ENCODE measurements around the gene SEMA5B.
A peak's percentile ranks its signal among the peaks of the same experiment; 100 is the strongest.

Gene SEMA5B

DNA sequence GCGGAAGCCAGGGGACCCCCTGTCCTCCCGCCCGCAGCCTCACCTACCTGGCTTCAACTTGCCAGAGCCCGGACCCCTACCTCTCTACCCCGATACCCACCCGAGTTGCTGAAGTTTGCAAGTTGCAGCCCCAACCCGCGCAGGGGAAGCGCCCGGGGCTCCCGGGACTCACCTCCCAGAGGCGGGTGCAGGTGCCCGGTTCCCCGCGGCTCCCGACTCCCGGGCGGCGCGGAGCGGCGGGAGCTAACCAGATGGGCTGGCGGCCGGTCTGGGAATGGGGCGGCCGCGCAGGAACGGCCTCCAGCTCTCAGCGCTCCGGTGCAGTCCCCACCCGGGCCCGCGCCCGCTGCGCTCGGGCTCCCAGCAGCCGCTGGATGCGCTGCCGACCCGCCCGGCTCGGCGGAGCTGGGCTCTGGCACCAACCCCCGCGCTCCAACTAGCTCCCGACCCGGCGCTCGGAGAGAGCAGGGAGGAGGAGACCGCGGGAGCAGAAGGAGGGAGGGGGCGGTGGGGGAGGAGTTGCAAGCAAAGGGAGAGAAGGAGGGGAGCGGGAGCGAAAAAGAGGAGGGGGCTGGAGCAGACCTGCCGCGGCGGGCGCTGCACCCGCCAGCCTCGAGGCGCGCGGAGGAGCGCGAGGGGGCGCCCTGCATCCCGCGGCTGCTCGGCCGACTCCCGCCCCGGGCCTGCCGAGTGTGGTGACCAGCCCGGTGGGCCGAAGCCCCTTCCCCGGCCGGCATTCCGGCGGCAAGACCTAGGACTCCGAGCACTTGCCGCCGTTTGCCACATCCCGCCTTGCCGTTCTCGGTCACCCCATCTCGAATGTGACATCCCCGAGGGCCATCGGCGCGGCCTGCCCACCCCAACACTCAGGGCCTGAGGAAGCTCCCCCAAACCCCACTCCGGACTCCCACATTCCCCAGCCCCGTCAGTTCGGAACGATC lies at the start of gene SEMA5B:
Gene SEMA5B (minus strand): TSS at position 472 of the 941 bp plus-strand sequence. CDS start 66,500 bp downstream, outside the sequence.
- peak; percentile 34 for DNase-seq (ENCODE audit: low spot score)

DNA sequence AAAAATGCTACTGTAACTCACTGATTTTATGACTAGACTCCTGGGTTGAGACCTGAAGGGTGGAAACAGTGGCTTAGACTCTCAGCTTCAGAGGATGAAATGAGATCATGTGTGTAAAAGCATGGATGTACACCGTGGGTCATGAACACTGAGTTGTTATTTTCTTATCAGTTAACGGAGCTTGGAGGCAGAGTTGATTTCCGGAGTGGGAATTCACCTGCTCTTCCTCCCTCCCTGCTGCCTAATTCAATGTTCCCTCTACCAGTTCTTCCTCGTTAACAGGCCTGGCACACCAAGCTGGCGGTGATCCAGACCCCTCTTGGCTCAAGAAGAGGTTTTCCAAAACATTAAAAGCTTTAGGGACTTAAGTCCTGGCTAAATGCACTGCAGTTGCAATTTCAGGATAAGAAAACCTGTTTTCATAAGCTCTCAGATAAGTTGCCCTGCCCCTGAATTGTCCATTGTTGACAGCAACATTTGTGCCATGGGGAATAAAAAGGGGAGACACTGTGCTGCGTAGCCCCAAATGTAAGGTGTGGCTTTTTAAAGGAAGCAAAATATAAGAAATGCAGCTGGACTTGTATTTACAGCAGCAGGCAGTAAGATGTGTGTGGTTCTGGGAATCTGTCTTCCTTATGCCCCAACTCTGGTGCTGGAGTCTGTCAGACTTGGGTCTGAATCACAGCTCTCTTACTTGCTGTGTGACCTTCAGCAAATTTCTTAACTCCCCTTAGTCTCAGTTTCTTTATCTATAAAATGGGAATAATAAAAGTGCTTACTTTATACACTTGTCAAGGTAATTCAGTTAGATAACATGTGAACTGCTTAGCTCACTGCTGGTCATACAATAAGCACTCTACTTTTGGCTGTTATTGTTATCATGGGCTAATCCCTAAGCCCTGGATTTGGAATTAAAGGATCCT lies 49.2 kb upstream of the SEMA5B start:
- no peak for DNase-seq (ENCODE audit: low spot score)

GRCh38 chr3:123076112-123076495 lies 48.5 kb upstream of the SEMA5B start:
- no peak for DNase-seq (ENCODE audit: low spot score)

GRCh38 chr3:123075359-123075758 lies 47.8 kb upstream of the SEMA5B start:
- DNase-seq (ENCODE audit: low spot score): no peak

- DNase-seq (ENCODE audit: low spot score): no peak
Measured at GRCh38 chr3:123072564-123072963, 45.0 kb upstream of the SEMA5B start.

- DNase-seq (ENCODE audit: low spot score): no peak
Measured at GRCh38 chr3:123072152-123072551, 44.6 kb upstream of the SEMA5B start.

- no peak for DNase-seq (ENCODE audit: low spot score)
Measured at GRCh38 chr3:123071581-123071980, 44.0 kb upstream of the SEMA5B start.

- peak; percentile 42 for DNase-seq (ENCODE audit: low spot score)
Measured at GRCh38 chr3:123071146-123071545, 43.6 kb upstream of the SEMA5B start.

GRCh38 chr3:123070510-123070909 lies 42.9 kb upstream of the SEMA5B start:
- no peak for DNase-seq (ENCODE audit: low spot score)

GRCh38 chr3:123068601-123069381 lies 41.2 kb upstream of the SEMA5B start:
- DNase-seq (ENCODE audit: low spot score): no peak

GRCh38 chr3:123067689-123068600 lies 40.4 kb upstream of the SEMA5B start:
- DNase-seq (ENCODE audit: low spot score): no peak

DNA sequence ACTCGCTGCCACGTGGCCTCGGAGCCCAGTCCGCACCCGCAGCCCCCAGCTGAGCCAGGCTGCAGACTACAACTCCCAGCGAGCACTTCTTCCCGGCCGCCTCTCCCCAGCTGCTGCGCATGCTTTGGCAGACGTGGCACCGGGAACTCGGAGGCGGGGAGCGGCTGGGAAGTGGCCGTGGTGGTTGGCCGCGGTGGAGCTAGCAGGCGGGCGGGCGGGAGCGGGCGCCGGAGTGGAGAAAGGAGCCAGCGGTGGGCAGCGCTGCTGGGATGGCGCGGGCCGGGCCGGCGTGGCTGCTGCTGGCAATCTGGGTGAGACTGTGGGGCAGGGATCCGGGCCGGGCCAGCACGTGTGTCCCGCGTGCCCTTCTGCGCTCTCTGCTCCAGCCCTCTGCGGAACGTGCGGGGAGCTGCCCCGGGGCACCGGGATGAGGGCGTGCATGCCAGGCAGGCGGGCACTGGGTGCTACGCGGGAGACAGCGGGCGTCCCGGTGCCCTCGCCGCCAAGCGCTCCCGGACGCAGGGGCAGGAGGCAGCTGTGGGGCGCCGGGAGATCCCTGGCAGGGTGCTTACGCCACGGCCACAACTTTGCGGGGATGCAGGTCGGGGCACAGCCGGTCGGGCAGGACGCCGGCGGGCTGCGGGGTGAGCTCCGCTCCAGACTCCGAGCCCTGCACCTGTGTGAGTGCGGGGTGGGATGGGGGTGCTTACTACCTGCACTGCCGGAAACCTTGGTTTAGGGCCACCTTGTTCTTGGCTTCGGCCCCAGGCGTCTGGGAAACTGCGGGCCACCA lies 39.5 kb upstream of the SEMA5B start, which contains the start of gene PDIA5:
Gene PDIA5 (plus strand): TSS at position 130 of the 793 bp plus-strand sequence. CDS start 140 bp downstream, at position 270.
- DNase-seq (ENCODE audit: low spot score): peak; percentile 97

- DNase-seq (ENCODE audit: low spot score): no peak
Measured at GRCh38 chr3:123066599-123066895, 39.0 kb upstream of the SEMA5B start.

GRCh38 chr3:123064914-123065313 lies 37.4 kb upstream of the SEMA5B start:
- no peak for DNase-seq (ENCODE audit: low spot score)

DNA sequence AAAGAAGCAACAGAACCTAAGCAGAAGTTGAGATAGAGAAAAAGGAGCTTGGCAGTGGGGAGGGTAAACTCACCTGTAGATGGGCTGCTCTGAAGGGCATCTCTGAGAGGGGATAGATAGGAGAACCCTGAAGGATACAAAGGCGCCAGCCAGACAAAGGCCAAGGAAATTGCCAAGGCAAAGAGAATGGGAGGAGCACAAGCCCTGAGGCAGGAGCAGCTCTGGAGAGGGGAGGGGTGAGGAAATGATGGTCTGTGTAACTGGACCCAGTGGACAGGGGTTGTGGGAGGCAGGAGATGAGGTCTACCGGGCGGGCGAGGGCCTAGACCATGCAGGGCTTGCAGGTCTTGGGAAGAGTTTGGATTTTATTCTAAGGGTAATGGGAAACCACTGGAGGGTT lies 36.9 kb upstream of the SEMA5B start:
- DNase-seq (ENCODE audit: low spot score): no peak

GRCh38 chr3:123063034-123063433 lies 35.5 kb upstream of the SEMA5B start:
- DNase-seq (ENCODE audit: low spot score): no peak

- no peak for DNase-seq (ENCODE audit: low spot score)
Measured at GRCh38 chr3:123061856-123062255, 34.3 kb upstream of the SEMA5B start.

- no peak for DNase-seq (ENCODE audit: low spot score)
Measured at GRCh38 chr3:123060054-123060453, 32.5 kb upstream of the SEMA5B start.

DNA sequence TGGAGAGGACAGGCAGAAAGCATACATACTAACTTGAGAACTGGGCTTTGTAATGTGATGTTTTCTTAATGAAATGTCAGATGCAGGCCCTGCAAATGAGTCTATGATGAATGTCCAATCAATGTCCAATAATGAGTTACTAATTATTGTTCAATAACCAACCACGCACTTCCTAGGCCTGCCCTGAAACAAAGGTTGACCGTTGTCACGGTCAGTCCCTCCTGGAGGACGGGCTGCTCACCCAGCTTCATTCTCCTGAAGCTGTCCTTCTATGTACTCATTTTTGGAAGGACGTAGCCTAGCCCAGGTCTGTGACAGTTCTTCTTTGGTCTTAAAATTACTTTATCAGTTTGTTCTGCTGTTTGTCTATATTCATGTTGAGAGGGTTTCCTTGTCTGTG lies 30.9 kb upstream of the SEMA5B start:
- no peak for DNase-seq (ENCODE audit: low spot score)

- no peak for DNase-seq (ENCODE audit: low spot score)
Measured at GRCh38 chr3:123055352-123055751, 27.8 kb upstream of the SEMA5B start.

Data from hepatic stellate cell (primary cell).